ENCODE measurements around the gene CHADL.
"Not testable (repeated sequence)": the region's sequence is repeated elsewhere in the genome, so short reads cannot be mapped to it uniquely, and the experiment has no call there.

CHADL gene

GRCh38 chr22:41271787-41272186 lies 31.1 kb upstream of the CHADL start:
- Histone ChIP-seq H3K4me1 (ENCODE audit: control insufficient read depth, insufficient read depth, low read length) (no peaks in the 10 kb centered on the region), H3K27me3 (replicated peaks; ENCODE audit: control insufficient read depth, insufficient read depth, low read length) (no peaks in the 10 kb centered on the region), H3K9me3 (ENCODE audit: control insufficient read depth, low read length) (no peaks in the 10 kb centered on the region), H3K9ac (ENCODE audit: low read length) (no peak overlapping the region), H3K36me3 (ENCODE audit: control insufficient read depth, insufficient read depth, low read length, severe bottlenecking) (peaks cover 78% of the 10 kb centered on the region), H3K4me3 (ENCODE audit: low read length) (no peak overlapping the region)
- no peak for DNase-seq (ENCODE audit: low read depth)

GRCh38 chr22:41267958-41268357 lies 27.2 kb upstream of the CHADL start:
- no peaks in the 10 kb centered on the region for H3K9me3 ChIP-seq (ENCODE audit: control insufficient read depth, low read length)
- H3K4me3 ChIP-seq (ENCODE audit: low read length): no peak overlapping the region
- no peaks in the 10 kb centered on the region for H3K27me3 ChIP-seq (replicated peaks; ENCODE audit: control insufficient read depth, insufficient read depth, low read length)
- no peaks in the 10 kb centered on the region for H3K4me1 ChIP-seq (ENCODE audit: control insufficient read depth, insufficient read depth, low read length)
- H3K36me3 ChIP-seq (ENCODE audit: control insufficient read depth, insufficient read depth, low read length, severe bottlenecking): peaks cover 82% of the 10 kb centered on the region
- no peak for DNase-seq (ENCODE audit: low read depth)
- H3K9ac ChIP-seq (ENCODE audit: low read length): no peak overlapping the region

DNA sequence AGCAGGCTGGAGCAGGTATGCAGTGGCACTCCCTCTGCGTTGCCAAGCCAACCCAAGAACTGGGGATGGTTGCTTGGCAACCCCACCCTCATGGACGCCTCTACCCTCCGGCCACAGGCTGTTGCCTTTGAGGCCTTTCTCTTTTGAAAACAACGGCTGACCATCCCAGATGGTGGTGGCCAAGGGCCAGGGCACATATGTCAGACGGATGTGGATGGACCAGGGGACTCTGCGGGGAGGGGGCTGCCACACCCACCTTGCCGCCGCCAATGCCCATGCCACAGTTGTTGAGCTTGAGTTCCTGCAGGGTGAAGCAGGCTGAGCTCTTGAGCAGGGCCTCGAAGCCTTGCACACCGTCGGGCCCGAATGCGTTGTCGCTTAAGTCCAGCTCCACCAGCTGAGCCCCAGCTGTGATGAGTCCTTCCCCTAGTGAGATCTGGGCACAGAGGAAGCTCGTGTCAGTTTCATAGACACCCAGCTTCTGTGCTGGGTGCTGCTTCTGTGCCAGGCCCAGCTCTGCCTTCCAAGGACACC lies 23.7 kb upstream of the CHADL start:
- peaks cover 92% of the 10 kb centered on the region for H3K36me3 ChIP-seq (ENCODE audit: control insufficient read depth, insufficient read depth, low read length, severe bottlenecking)
- no peak for DNase-seq (ENCODE audit: low read depth)
- no peaks in the 10 kb centered on the region for H3K4me1 ChIP-seq (ENCODE audit: control insufficient read depth, insufficient read depth, low read length)
- no peaks in the 10 kb centered on the region for H3K27me3 ChIP-seq (replicated peaks; ENCODE audit: control insufficient read depth, insufficient read depth, low read length)
- H3K9me3 ChIP-seq (ENCODE audit: control insufficient read depth, low read length): no peaks in the 10 kb centered on the region
- no peak overlapping the region for H3K9ac ChIP-seq (ENCODE audit: low read length)
- no peak overlapping the region for H3K4me3 ChIP-seq (ENCODE audit: low read length)

DNA sequence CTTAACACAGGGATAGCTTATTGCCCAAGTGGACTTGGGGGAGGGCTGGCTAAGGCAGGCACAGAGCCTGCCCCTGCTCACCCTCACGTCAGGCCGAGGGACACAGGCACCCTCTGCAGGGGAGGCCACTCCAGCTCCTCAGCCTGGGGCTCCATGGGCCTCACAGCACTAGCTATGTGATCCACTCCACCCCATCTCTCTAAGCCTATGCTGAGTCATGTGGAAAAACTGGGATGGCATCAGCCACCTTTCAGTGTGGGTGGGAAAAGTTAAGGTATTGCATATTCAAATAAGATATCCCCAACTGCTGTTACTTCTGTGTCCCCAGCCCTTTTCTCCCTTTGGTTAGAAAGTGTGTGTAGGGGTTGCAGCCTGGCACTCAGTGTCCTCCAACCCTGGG lies 23.0 kb upstream of the CHADL start:
- Histone ChIP-seq H3K27me3 (replicated peaks; ENCODE audit: control insufficient read depth, insufficient read depth, low read length) (no peaks in the 10 kb centered on the region), H3K9me3 (ENCODE audit: control insufficient read depth, low read length) (no peaks in the 10 kb centered on the region), H3K36me3 (ENCODE audit: control insufficient read depth, insufficient read depth, low read length, severe bottlenecking) (peaks cover 92% of the 10 kb centered on the region), H3K9ac (ENCODE audit: low read length) (no peak overlapping the region), H3K4me3 (ENCODE audit: low read length) (no peak overlapping the region), H3K4me1 (ENCODE audit: control insufficient read depth, insufficient read depth, low read length) (no peaks in the 10 kb centered on the region)
- peak; percentile 36 for DNase-seq (ENCODE audit: low read depth)

DNA sequence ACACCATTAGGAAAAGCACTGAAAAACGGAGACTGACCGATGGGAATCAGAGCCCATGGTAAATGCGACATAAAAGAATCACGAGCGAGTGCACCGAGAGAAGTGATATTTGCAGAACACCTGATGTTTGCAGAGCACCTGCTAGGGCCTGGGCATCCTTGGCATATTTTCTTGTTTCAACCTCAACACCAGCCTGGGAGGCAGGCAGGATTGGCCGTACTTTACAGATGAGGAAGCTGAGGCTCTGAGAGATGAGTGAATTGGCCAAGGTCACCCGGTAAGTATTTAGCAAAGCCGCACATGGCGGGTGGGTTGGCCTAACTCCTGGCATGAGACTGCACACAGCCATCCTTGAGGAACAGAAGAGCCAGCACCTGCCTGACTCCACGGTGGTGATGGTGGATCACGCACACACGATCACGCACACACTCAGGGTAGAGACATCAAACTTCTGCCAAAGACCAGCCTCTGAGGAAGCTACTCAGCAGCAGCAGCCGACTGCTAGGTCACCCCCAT lies 21.6 kb upstream of the CHADL start:
- no peaks in the 10 kb centered on the region for H3K9me3 ChIP-seq (ENCODE audit: control insufficient read depth, low read length)
- H3K9ac ChIP-seq (ENCODE audit: low read length): no peak overlapping the region
- no peak overlapping the region for H3K4me3 ChIP-seq (ENCODE audit: low read length)
- peaks cover 92% of the 10 kb centered on the region for H3K36me3 ChIP-seq (ENCODE audit: control insufficient read depth, insufficient read depth, low read length, severe bottlenecking)
- DNase-seq (ENCODE audit: low read depth): no peak
- H3K27me3 ChIP-seq (replicated peaks; ENCODE audit: control insufficient read depth, insufficient read depth, low read length): no peaks in the 10 kb centered on the region
- no peaks in the 10 kb centered on the region for H3K4me1 ChIP-seq (ENCODE audit: control insufficient read depth, insufficient read depth, low read length)

- no peak overlapping the region for H3K9ac ChIP-seq (ENCODE audit: low read length)
- H3K9me3 ChIP-seq (ENCODE audit: control insufficient read depth, low read length): no peaks in the 10 kb centered on the region
- no peak overlapping the region for H3K4me3 ChIP-seq (ENCODE audit: low read length)
- no peak for DNase-seq (ENCODE audit: low read depth)
- H3K36me3 ChIP-seq (ENCODE audit: control insufficient read depth, insufficient read depth, low read length, severe bottlenecking): peaks cover 92% of the 10 kb centered on the region
- H3K27me3 ChIP-seq (replicated peaks; ENCODE audit: control insufficient read depth, insufficient read depth, low read length): no peaks in the 10 kb centered on the region
- H3K4me1 ChIP-seq (ENCODE audit: control insufficient read depth, insufficient read depth, low read length): peaks cover 3% of the 10 kb centered on the region
These were observed 21.0 kb upstream of the CHADL start for GRCh38 chr22:41261541-41262249.

DNA sequence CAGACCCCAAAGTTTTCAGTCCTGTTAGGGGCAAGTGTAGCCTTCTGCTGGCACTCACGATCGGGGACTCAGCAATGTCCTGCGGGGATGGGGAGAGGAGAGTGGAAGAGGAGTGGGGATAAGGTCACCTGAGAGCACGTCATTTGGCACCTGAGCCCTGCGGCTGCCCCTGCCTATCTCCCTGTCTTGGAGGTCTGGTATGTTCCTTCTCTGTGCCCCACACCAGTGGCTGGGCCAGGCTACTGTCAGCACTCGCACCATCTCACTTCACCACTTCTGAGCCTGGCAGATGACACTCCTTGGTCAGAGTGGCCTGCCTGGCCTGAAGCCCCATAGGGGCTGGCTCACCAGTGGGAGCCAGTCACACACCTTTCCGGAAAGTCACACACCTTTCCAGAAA lies 20.1 kb upstream of the CHADL start:
- Histone ChIP-seq H3K4me3 (ENCODE audit: low read length) (no peak overlapping the region), H3K9me3 (ENCODE audit: control insufficient read depth, low read length) (no peaks in the 10 kb centered on the region), H3K4me1 (ENCODE audit: control insufficient read depth, insufficient read depth, low read length) (peaks cover 3% of the 10 kb centered on the region), H3K9ac (ENCODE audit: low read length) (no peak overlapping the region), H3K27me3 (replicated peaks; ENCODE audit: control insufficient read depth, insufficient read depth, low read length) (no peaks in the 10 kb centered on the region), H3K36me3 (ENCODE audit: control insufficient read depth, insufficient read depth, low read length, severe bottlenecking) (peaks cover 92% of the 10 kb centered on the region)
- DNase-seq (ENCODE audit: low read depth): no peak

DNA sequence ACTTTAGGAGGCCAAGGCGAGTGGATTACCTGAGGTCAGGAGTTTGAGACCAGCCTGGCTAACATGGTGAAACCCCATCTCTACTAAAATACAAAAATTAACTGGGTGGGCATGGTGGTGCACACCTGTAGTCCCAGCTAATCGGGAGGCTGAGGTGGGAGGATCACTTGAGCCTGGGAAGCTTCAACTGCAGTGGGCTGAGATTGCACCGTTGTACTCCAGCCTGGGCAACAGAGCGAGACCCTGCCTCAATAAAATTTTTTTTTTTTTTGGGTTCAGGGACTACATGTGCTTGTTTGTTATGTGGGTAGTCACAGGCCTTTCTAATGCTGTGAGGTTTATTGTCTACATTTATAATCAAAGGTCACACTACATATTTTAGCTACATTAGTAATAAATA lies 19.0 kb upstream of the CHADL start:
- not testable (repeated sequence) for H3K9me3 ChIP-seq (ENCODE audit: control insufficient read depth, low read length); DNase-seq (ENCODE audit: low read depth); H3K9ac ChIP-seq (ENCODE audit: low read length); H3K4me3 ChIP-seq (ENCODE audit: low read length); H3K27me3 ChIP-seq (replicated peaks; ENCODE audit: control insufficient read depth, insufficient read depth, low read length); H3K4me1 ChIP-seq (ENCODE audit: control insufficient read depth, insufficient read depth, low read length)
- peaks cover 92% of the 10 kb centered on the region for H3K36me3 ChIP-seq (ENCODE audit: control insufficient read depth, insufficient read depth, low read length, severe bottlenecking)

GRCh38 chr22:41257696-41258095 lies 17.0 kb upstream of the CHADL start:
- H3K36me3 ChIP-seq (ENCODE audit: control insufficient read depth, insufficient read depth, low read length, severe bottlenecking): peaks cover 91% of the 10 kb centered on the region
- H3K4me3 ChIP-seq (ENCODE audit: low read length): no peak overlapping the region
- H3K4me1 ChIP-seq (ENCODE audit: control insufficient read depth, insufficient read depth, low read length): peaks cover 3% of the 10 kb centered on the region
- no peak overlapping the region for H3K9ac ChIP-seq (ENCODE audit: low read length)
- H3K9me3 ChIP-seq (ENCODE audit: control insufficient read depth, low read length): no peaks in the 10 kb centered on the region
- no peaks in the 10 kb centered on the region for H3K27me3 ChIP-seq (replicated peaks; ENCODE audit: control insufficient read depth, insufficient read depth, low read length)
- DNase-seq (ENCODE audit: low read depth): no peak

- no peak overlapping the region for H3K4me3 ChIP-seq (ENCODE audit: low read length)
- H3K4me1 ChIP-seq (ENCODE audit: control insufficient read depth, insufficient read depth, low read length): peaks cover 3% of the 10 kb centered on the region
- peaks cover 88% of the 10 kb centered on the region for H3K36me3 ChIP-seq (ENCODE audit: control insufficient read depth, insufficient read depth, low read length, severe bottlenecking)
- DNase-seq (ENCODE audit: low read depth): peak; percentile 75
- no peaks in the 10 kb centered on the region for H3K27me3 ChIP-seq (replicated peaks; ENCODE audit: control insufficient read depth, insufficient read depth, low read length)
- H3K9ac ChIP-seq (ENCODE audit: low read length): no peak overlapping the region
- H3K9me3 ChIP-seq (ENCODE audit: control insufficient read depth, low read length): no peaks in the 10 kb centered on the region
These were observed 15.8 kb upstream of the CHADL start for GRCh38 chr22:41256254-41257253.

GRCh38 chr22:41254230-41254629 lies 13.5 kb upstream of the CHADL start:
- peaks cover 90% of the 10 kb centered on the region for H3K36me3 ChIP-seq (ENCODE audit: control insufficient read depth, insufficient read depth, low read length, severe bottlenecking)
- DNase-seq (ENCODE audit: low read depth): no peak
- no peak overlapping the region for H3K9ac ChIP-seq (ENCODE audit: low read length)
- peaks cover 3% of the 10 kb centered on the region for H3K4me1 ChIP-seq (ENCODE audit: control insufficient read depth, insufficient read depth, low read length)
- H3K27me3 ChIP-seq (replicated peaks; ENCODE audit: control insufficient read depth, insufficient read depth, low read length): no peaks in the 10 kb centered on the region
- H3K9me3 ChIP-seq (ENCODE audit: control insufficient read depth, low read length): no peaks in the 10 kb centered on the region
- no peak overlapping the region for H3K4me3 ChIP-seq (ENCODE audit: low read length)
